NCI-H2196 (cell line): ENCODE data around the gene DUSP28.
A peak's percentile ranks its signal among the peaks of the same experiment; 100 is the strongest.
"Not testable (repeated sequence)": the region's sequence is repeated elsewhere in the genome, so short reads cannot be mapped to it uniquely, and the experiment has no call there.

Experiments used
- DNase-seq: peaks from one replicate; lab custom pipeline; 2025; ENCODE audit not compliant: unreplicated experiment; lab: John Stamatoyannopoulos, UW

The DUSP28 gene

GRCh38 chr2:240560084-240560479 lies at the start of gene DUSP28:
Gene DUSP28, plus strand, starts transcription at chr2:240560357. Its CDS starts 328 bp downstream, at chr2:240560685.
- peak; percentile 90 for DNase-seq

GRCh38 chr2:240510513-240511210 lies 49.5 kb upstream of the DUSP28 start:
- no peak for DNase-seq

- no peak for DNase-seq
Observed at GRCh38 chr2:240511351-240512108, 48.6 kb upstream of the DUSP28 start.

- no peak for DNase-seq
Observed at GRCh38 chr2:240512109-240512485, 48.1 kb upstream of the DUSP28 start.

- no peak for DNase-seq
Observed at GRCh38 chr2:240512666-240513535, 47.3 kb upstream of the DUSP28 start.

GRCh38 chr2:240513549-240514287 lies 46.4 kb upstream of the DUSP28 start:
- no peak for DNase-seq

- peak; percentile 19 for DNase-seq
Observed at GRCh38 chr2:240514631-240515030, 45.5 kb upstream of the DUSP28 start.

- no peak for DNase-seq
Observed at GRCh38 chr2:240517342-240517741, 42.8 kb upstream of the DUSP28 start.

GRCh38 chr2:240518981-240519380 lies 41.2 kb upstream of the DUSP28 start:
- DNase-seq: no peak

GRCh38 chr2:240519396-240520129 lies 40.6 kb upstream of the DUSP28 start:
- no peak for DNase-seq

GRCh38 chr2:240520130-240520973 lies 39.8 kb upstream of the DUSP28 start:
- DNase-seq: no peak

GRCh38 chr2:240520974-240521350 lies 39.2 kb upstream of the DUSP28 start:
- DNase-seq: no peak

GRCh38 chr2:240521885-240522284 lies 38.3 kb upstream of the DUSP28 start:
- not testable (repeated sequence) for DNase-seq

GRCh38 chr2:240522406-240522805 lies 37.8 kb upstream of the DUSP28 start:
- no peak for DNase-seq

GRCh38 chr2:240523451-240524281 lies 36.5 kb upstream of the DUSP28 start:
- no peak for DNase-seq

- no peak for DNase-seq
Observed at GRCh38 chr2:240524963-240525718, 35.0 kb upstream of the DUSP28 start.

GRCh38 chr2:240525802-240526201 lies 34.4 kb upstream of the DUSP28 start:
- DNase-seq: no peak

GRCh38 chr2:240526521-240526920 lies 33.6 kb upstream of the DUSP28 start:
- DNase-seq: no peak
